Measurements from ENCODE around the gene SIAH1. TPM values are rescaled to one million over a fixed set of nuclear protein-coding genes. Genes with fewer than 3 reads are reported as not detected.

The SIAH1 gene
- total and polyA plus RNA-seq, 8 donors = 18.9 to 60.3 (median 54.6) TPM

GRCh38 chr16:48365601-48366164, 19.5 kb downstream of the SIAH1 start:
- no peaks in the 10 kb centered on the region for H3K27me3 ChIP-seq
- peak; percentile 99 for ATAC-seq
- peaks cover 17 to 51% of the 10 kb centered on the region in 2 donors for H3K4me1 ChIP-seq
- peak overlapping the region; percentile 30 to 56 for H3K4me3 ChIP-seq
- TF ChIP-seq CTCF (IDR thresholded peaks at IDR 0.05) = no peak
- DNase-seq = peak; percentile 57 to 99 (median 92)
- peak overlapping the region; percentile 83 to 91 for H3K27ac ChIP-seq
- H3K9me3 ChIP-seq = no peaks in the 10 kb centered on the region
- peaks cover 0 to 10% of the 10 kb centered on the region in 2 donors for H3K36me3 ChIP-seq
- intact Hi-C loops (cut with DNase I) = loop anchor here in 1 of 2 donors (10.0 kb wide), 1 partner anchor 259 kb away; no protein-coding TSS in a partner anchor

DNA sequence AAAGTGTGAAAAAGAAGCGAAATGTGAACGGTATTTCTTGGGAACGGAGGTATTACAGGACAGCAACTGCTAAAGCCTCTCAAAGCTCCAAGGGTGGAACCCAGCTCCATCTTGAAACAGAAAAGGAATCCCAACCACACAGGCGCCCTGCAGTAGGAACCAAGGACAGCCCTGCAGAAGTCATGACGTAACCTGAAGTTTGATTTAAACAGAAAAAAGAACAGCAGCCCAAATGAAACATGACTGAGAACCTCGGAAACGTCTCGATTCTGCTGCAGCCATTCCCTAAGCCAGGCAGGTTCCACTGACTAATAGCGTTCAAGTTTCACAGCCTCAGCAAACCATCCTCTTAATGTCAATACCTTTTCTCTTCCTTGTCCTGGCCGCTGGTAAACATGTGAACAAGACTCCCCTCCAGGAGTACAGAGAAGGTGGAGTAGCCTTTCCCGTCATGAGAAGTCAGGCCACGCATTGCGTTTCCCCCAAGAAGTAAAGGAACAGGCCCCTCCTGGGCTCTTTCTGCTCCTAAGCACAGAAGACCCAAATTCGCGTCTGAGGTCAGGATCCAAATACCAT, 20.1 kb downstream of the SIAH1 start:
- Histone ChIP-seq H3K4me1 (peaks cover 17 to 49% of the 10 kb centered on the region in 2 donors), H3K4me3 (peak overlapping the region; percentile 30 to 56), H3K36me3 (peaks cover 0 to 10% of the 10 kb centered on the region in 2 donors), H3K9me3 (no peaks in the 10 kb centered on the region), H3K27ac (peak overlapping the region; percentile 83 to 91), H3K27me3 (no peaks in the 10 kb centered on the region)
- intact Hi-C loops (cut with DNase I) = loop anchor here in 1 of 2 donors (10.0 kb wide), 1 partner anchor 260 kb away; no protein-coding TSS in a partner anchor
- ATAC-seq (peak; percentile 49), DNase-seq (no peak)
- TF ChIP-seq CTCF (IDR thresholded peaks at IDR 0.05) = no peak

DNA sequence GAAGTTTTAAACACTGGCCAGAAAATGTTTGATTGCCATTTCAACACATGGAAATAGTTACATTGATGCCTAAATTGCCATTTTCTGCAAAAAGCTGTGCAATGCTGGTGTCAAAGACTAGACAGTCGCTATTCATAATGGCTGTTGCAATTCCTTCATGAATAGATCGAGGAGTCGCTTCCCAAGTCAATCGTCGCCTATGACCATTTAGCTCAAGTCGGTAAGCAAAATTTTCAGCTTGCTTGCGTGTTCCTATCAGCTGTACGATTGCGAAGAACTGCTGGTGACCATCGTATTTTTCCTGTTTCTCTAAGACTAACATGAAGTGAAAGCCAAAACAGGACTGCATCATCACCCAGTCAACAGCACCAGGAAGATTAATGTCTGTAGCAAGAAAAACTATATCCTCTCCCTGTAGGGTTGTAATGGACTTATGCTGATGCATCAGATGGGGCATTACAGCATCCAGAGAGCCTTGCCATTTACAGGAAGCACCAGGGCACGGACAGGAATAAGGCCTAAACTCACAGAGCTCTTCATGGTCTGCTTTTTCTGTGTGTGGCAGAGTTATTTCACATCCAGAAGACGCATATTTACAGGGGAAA, 23.6 kb downstream of the SIAH1 start:
- no peak overlapping the region for H3K27ac ChIP-seq
- no peak for TF ChIP-seq CTCF (IDR thresholded peaks at IDR 0.05)
- H3K27me3 ChIP-seq = no peaks in the 10 kb centered on the region
- peaks cover 0 to 14% of the 10 kb centered on the region in 2 donors for H3K36me3 ChIP-seq
- no peak overlapping the region for H3K4me3 ChIP-seq
- H3K4me1 ChIP-seq = peaks cover 7 to 26% of the 10 kb centered on the region in 2 donors
- intact Hi-C loops (cut with DNase I) = loop anchor here in 1 of 2 donors (10.0 kb wide), 1 partner anchor 263 kb away; no protein-coding TSS in a partner anchor
- no peaks in the 10 kb centered on the region for H3K9me3 ChIP-seq
- no peak for DNase-seq
- no peak for ATAC-seq

DNA sequence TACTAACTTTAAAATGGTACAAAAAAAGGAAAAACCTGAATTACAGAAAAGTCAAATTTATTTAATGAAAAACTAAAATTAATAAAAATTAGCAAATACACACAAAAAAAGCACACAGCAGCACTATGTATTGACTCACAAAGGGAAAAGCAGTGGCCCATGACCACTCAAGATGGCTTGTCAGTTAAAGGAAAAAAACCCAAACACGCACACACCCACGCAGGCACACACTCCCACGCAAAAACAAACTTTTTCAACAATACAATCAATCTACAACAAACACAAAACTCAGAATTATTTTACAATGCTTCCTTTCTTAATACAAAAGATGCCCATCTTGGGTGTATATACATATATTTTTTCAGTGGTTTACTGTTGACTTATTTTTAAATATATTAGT, 24.2 kb downstream of the SIAH1 start:
- Histone ChIP-seq H3K9me3 (no peaks in the 10 kb centered on the region), H3K27ac (no peak overlapping the region), H3K4me3 (no peak overlapping the region), H3K27me3 (no peaks in the 10 kb centered on the region), H3K4me1 (peaks cover 3 to 25% of the 10 kb centered on the region in 2 donors), H3K36me3 (peaks cover 0 to 14% of the 10 kb centered on the region in 2 donors)
- intact Hi-C loops (cut with DNase I) = loop anchor here in 1 of 2 donors (10.0 kb wide), 1 partner anchor 264 kb away; no protein-coding TSS in a partner anchor
- no peak for ATAC-seq
- no peak for DNase-seq
- no peak for TF ChIP-seq CTCF (IDR thresholded peaks at IDR 0.05)

GRCh38 chr16:48359983-48360382, 25.2 kb downstream of the SIAH1 start:
- Histone ChIP-seq H3K9me3 (no peaks in the 10 kb centered on the region), H3K4me3 (no peak overlapping the region), H3K4me1 (peaks cover 1 to 18% of the 10 kb centered on the region in 2 donors), H3K27ac (no peak overlapping the region), H3K27me3 (no peaks in the 10 kb centered on the region), H3K36me3 (peaks cover 0 to 14% of the 10 kb centered on the region in 2 donors)
- no peak for TF ChIP-seq CTCF (IDR thresholded peaks at IDR 0.05)
- ATAC-seq (no peak), DNase-seq (no peak)
- intact Hi-C loops (cut with DNase I) = loop anchor here in 1 of 2 donors (5.0 to 10.0 kb wide), 2 partner anchors 182 to 265 kb away; no protein-coding TSS in a partner anchor
